HEK293T (cell line): ENCODE measurements around the gene HOXA6.

Source experiments
- CTCF ChIA-PET: fragments of 350-600 bp; formaldehyde crosslinking; extraction: SDS; loops from one replicate; lab custom pipeline; 2021; ENCODE audit warnings: antibody characterized with exemption, inconsistent platforms; lab: Yijun Ruan, JAX
- POLR2A ChIA-PET: fragments of 350-600 bp; formaldehyde crosslinking; extraction: SDS; loops from one replicate; lab custom pipeline; 2020; ENCODE audit warnings: antibody characterized with exemption, inconsistent platforms; lab: Yijun Ruan, JAX
- DNase-seq: peaks from one replicate; pipeline ENCODE4 v3.0.0; 2012; ENCODE audit warnings: mixed read lengths; ENCODE audit errors: extremely low spot score
- ARNT ChIP-seq: fragments of 450-650 bp; IDR thresholded peaks from 2 replicates; pipeline ENCODE4 v1.6.1; 2017; ENCODE audit warnings: mild to moderate bottlenecking
- BHLHE40 ChIP-seq: fragments of 450-650 bp; IDR thresholded peaks from 2 replicates; pipeline ENCODE4 v1.6.1; 2016; ENCODE audit warnings: mild to moderate bottlenecking, moderate library complexity, borderline replicate concordance
- CTBP1 ChIP-seq: fragments of 450-650 bp; IDR thresholded peaks from 2 replicates; pipeline ENCODE4 v1.6.1; 2016; ENCODE audit warnings: borderline replicate concordance
- ELF4 ChIP-seq: fragments of 450-650 bp; IDR thresholded peaks from 2 replicates; pipeline ENCODE4 v1.6.1; 2017; ENCODE audit warnings: antibody characterized with exemption
- FOXA1 ChIP-seq: fragments of 450-650 bp; IDR thresholded peaks from 2 replicates; pipeline ENCODE4 v1.6.1; 2016; ENCODE audit warnings: mild to moderate bottlenecking
- FOXK2 ChIP-seq: fragments of 450-650 bp; IDR thresholded peaks from 2 replicates; pipeline ENCODE4 v1.6.1; 2016; ENCODE audit warnings: mild to moderate bottlenecking
- FOXM1 ChIP-seq: fragments of 450-650 bp; IDR thresholded peaks from 2 replicates; pipeline ENCODE4 v1.6.1; 2017; ENCODE audit warnings: mild to moderate bottlenecking, borderline replicate concordance
- HDGF ChIP-seq: fragments of 450-650 bp; IDR thresholded peaks from 2 replicates; pipeline ENCODE4 v1.6.1; 2017; ENCODE audit warnings: antibody characterized with exemption, borderline replicate concordance
- LEF1 ChIP-seq: fragments of 450-650 bp; IDR thresholded peaks from 2 replicates; pipeline ENCODE4 v1.6.1; 2017; ENCODE audit warnings: mild to moderate bottlenecking, borderline replicate concordance
- PKNOX1 ChIP-seq: fragments of 450-650 bp; IDR thresholded peaks from 2 replicates; pipeline ENCODE4 v1.6.1; 2016
- SP1 ChIP-seq: fragments of 450-650 bp; IDR thresholded peaks from 2 replicates; pipeline ENCODE4 v1.6.1; 2017
- TARDBP ChIP-seq: fragments of 450-650 bp; IDR thresholded peaks from 2 replicates; pipeline ENCODE4 v1.6.1; 2016
- ZNF384 ChIP-seq: fragments of 450-650 bp; IDR thresholded peaks from 2 replicates; pipeline ENCODE4 v1.6.1; 2016

The HOXA6 gene

GRCh38 chr7:27145165-27145913, 2.2 kb downstream of the HOXA6 start:
- ChIA-PET CTCF (interaction anchor here (0.6 to 4.9 kb wide), 8 partner anchors 13 to 463 kb away, joined by 3 to 20 read pairs (median 6); partner anchors contain the start of gene HOXA10), POLR2A (interaction anchor here (0.7 to 17.5 kb wide), 7 partner anchors 11 to 948 kb away, joined by 3 to 367 read pairs (median 10); partner anchors contain the start of genes HOXA10 and HOXA7)
- peak; percentile 31; the same call in 1 of the 2 replicates for TF ChIP-seq CTBP1
- TF ChIP-seq ELF4 = no peak
- no peak for DNase-seq

- TF ChIP-seq FOXK2 (no peak), LEF1 (peak; percentile 32; the same call in 1 of the 2 replicates)
- ChIA-PET POLR2A (interaction anchor here (0.7 to 17.5 kb wide), 14 partner anchors 8 to 948 kb away, joined by 3 to 367 read pairs (median 6); partner anchors contain the start of genes HOXA10, HOXA3 and HOXA7), CTCF (interaction anchor here (0.6 to 4.9 kb wide), 8 partner anchors 9 to 463 kb away, joined by 4 to 20 read pairs (median 6); partner anchors contain the start of genes HOXA10 and HOXA3)
- DNase-seq = no peak
Observed at GRCh38 chr7:27144781-27145164, 2.8 kb downstream of the HOXA6 start.

- ChIA-PET CTCF (interaction anchor here (0.5 to 4.9 kb wide), 18 partner anchors 9 to 766 kb away, joined by 3 to 20 read pairs (median 4); partner anchors contain the start of genes HOXA10 and HOXA3), POLR2A (interaction anchor here (0.7 to 17.5 kb wide), 24 partner anchors 8 to 1282 kb away, joined by 3 to 367 read pairs (median 5); partner anchors contain the start of genes CBX3, HOXA1, HOXA10 and HOXA11)
- TF ChIP-seq PKNOX1 = peak; percentile 94
- TF ChIP-seq ZNF384 = no peak
- peak; percentile 90 for TF ChIP-seq CTBP1
- 0 out of 2 replicates have a peak, but pooled peaks have one; percentile 28 for TF ChIP-seq FOXM1
- TF ChIP-seq ARNT = peak; percentile 97
- DNase-seq = no peak
Observed at GRCh38 chr7:27143950-27144780, 3.4 kb downstream of the HOXA6 start.

GRCh38 chr7:27143023-27143949, 4.3 kb downstream of the HOXA6 start, which contains the start of gene HOXA5:
HOXA5 (minus strand) TSS chr7:27143681; CDS start chr7:27143607, 74 bp downstream.
- CTCF ChIA-PET = interaction anchor here (0.6 to 4.9 kb wide), 17 partner anchors 9 to 461 kb away, joined by 3 to 20 read pairs (median 4); partner anchors contain the start of genes HOXA10, HOXA3 and HOXA7

GRCh38 chr7:27142580-27143022, 5.0 kb downstream of the HOXA6 start:
- ChIA-PET CTCF (interaction anchor here (0.8 to 4.9 kb wide), 6 partner anchors 9 to 771 kb away, joined by 3 to 20 read pairs (median 6); partner anchors contain the start of gene HOXA3), POLR2A (interaction anchor here (1.0 to 17.5 kb wide), 15 partner anchors 9 to 456 kb away, joined by 3 to 367 read pairs (median 5); partner anchors contain the start of genes HOXA1, HOXA10, HOXA3 and HOXA7)
- no peak for DNase-seq
- TF ChIP-seq FOXM1 (no peak), PKNOX1 (peak; percentile 89)

More at GRCh38 chr7:27143023-27143949, 4.3 kb downstream of the HOXA6 start, which contains the start of gene HOXA5:
- TF ChIP-seq HDGF (no peak), FOXM1 (no peak), ARNT (peak; percentile 90), FOXK2 (no peak; the same call in 1 of the 2 replicates), CTBP1 (peak; percentile 87), SP1 (no peak), TARDBP (no peak), PKNOX1 (peak; percentile 95), LEF1 (peak; percentile 17; the same call in 1 of the 2 replicates), ELF4 (peak; percentile 26; the same call in 1 of the 2 replicates), BHLHE40 (no peak; the same call in 1 of the 2 replicates), FOXA1 (no peak)
- peak; percentile 79 for DNase-seq
- POLR2A ChIA-PET = interaction anchor here (0.7 to 17.5 kb wide), 26 partner anchors 8 to 1281 kb away, joined by 3 to 367 read pairs (median 5); partner anchors contain the start of genes CBX3, HOXA1, HOXA10 and HOXA11
